K562 (cell line): Measurements from ENCODE around the gene NCOA1. TPM values are rescaled to one million over a fixed set of nuclear protein-coding genes. Genes with fewer than 3 reads are reported as not detected.

Experiments
- ATAC-seq: fragments of 200-7000 bp; cut with Tn5 transposase; 3 replicates; pipeline ENCODE4 v1.9.1; 2020; ENCODE audit warnings: moderate library complexity
- BruUV-seq: library from RNA; stranded (reverse); fragments of 400-500 nt; replicated peaks from 2 replicates; lab custom pipeline; 2021; lab: Mats Ljungman, UMichigan
- CTCF ChIA-PET: fragments of 300-600 bp; formaldehyde crosslinking; extraction: SDS; loops from one replicate; lab custom pipeline; 2021; ENCODE audit warnings: low intra/inter-chr PET ratio; lab: Yijun Ruan, JAX
- POLR2A ChIA-PET: fragments of 300-600, 350-650 bp; sonication (Branson Sonifier 250); formaldehyde crosslinking; extraction: SDS; loops from one replicate; lab custom pipeline; 2021; ENCODE audit warnings: antibody characterized with exemption, inconsistent platforms; lab: Yijun Ruan, JAX
- DNase-seq, 4 experiments: peaks; one replicate each; pipeline versions ENCODE4 v3.0.0 to v3.0.0-alpha.2; 2011 to 2018; ENCODE audit warnings: low spot score in 3 of 4, mixed read lengths in 3 of 4; ENCODE audit errors: extremely low read depth in 1 of 4
- FAIRE-seq: peaks from 2 replicates; lab custom pipeline; 2011; peaks lifted over from hg19 to GRCh38; lab: Jason Lieb, UNC
- H2AFZ ChIP-seq: 2 replicates; pipeline ENCODE4 v1.6.0; 2011; ENCODE audit warnings: low read depth, low read length, control low read depth, inconsistent platforms
- H3K27ac ChIP-seq: fragments of 200-600 bp; 3 replicates; pipeline ENCODE4 v1.8.0; 2011; ENCODE audit warnings: low read depth, mild to moderate bottlenecking, control low read depth, inconsistent platforms, low read length, moderate library complexity, mixed read lengths; ENCODE audit errors: extremely low read depth
- H3K27me3 ChIP-seq, 2 experiments: fragments of 300-600 bp in 1 of 2; 2 replicates in 1 of 2; 3 replicates in 1 of 2; pipeline versions ENCODE4 v1.6.0 to v1.8.0; 2011; ENCODE audit warnings: inconsistent platforms in 2 of 2, low read length in 2 of 2, mild to moderate bottlenecking in 1 of 2, mixed read lengths in 1 of 2, moderate library complexity in 1 of 2; ENCODE audit not compliant: control insufficient read depth in 2 of 2, insufficient read depth in 2 of 2
- H3K36me3 ChIP-seq: fragments of 300-600 bp; 3 replicates; pipeline ENCODE4 v1.8.0; 2011; ENCODE audit warnings: mild to moderate bottlenecking, low read length, inconsistent platforms; ENCODE audit not compliant: control insufficient read depth, insufficient read depth
- H3K4me1 ChIP-seq, 2 experiments: fragments of 200-600 bp in 1 of 2; replicated peaks in 1 of 2; 2 replicates in 1 of 2; 3 replicates in 1 of 2; pipeline versions ENCODE4 v1.5.1 to v1.8.0; 2011; ENCODE audit warnings: inconsistent platforms in 2 of 2, low read length in 2 of 2, mild to moderate bottlenecking in 1 of 2, mixed read lengths in 1 of 2, moderate library complexity in 1 of 2; ENCODE audit not compliant: control insufficient read depth in 2 of 2, insufficient read depth in 2 of 2
- H3K4me2 ChIP-seq: 2 replicates; pipeline ENCODE4 v1.6.1; 2011; ENCODE audit warnings: low read length, control low read depth, inconsistent platforms, mixed read lengths; ENCODE audit not compliant: insufficient read depth
- H3K4me3 ChIP-seq: fragments of 200-600 bp; sonication (generic), shearing (Covaris generic); 2 replicates; pipeline ENCODE4 v1.5.1; 2016; ENCODE audit warnings: control low read depth, inconsistent platforms
- H3K79me2 ChIP-seq: fragments of 200-600 bp; 3 replicates; pipeline ENCODE4 v1.8.0; 2011; ENCODE audit warnings: low read length, inconsistent platforms; ENCODE audit not compliant: control insufficient read depth, insufficient read depth
- H3K9ac ChIP-seq, 2 experiments: 2 replicates each; pipeline versions ENCODE4 v1.6.0 to v1.6.1; 2011; ENCODE audit warnings: low read depth in 2 of 2, low read length in 2 of 2, control low read depth in 1 of 2, inconsistent platforms in 1 of 2, mild to moderate bottlenecking in 1 of 2, mixed read lengths in 1 of 2; ENCODE audit not compliant: insufficient read depth in 1 of 2
- H3K9me1 ChIP-seq: one replicate; pipeline ENCODE4 v1.6.0; 2011; ENCODE audit warnings: inconsistent platforms, mild to moderate bottlenecking, low read length, moderate library complexity; ENCODE audit not compliant: control insufficient read depth, insufficient read depth
- H3K9me3 ChIP-seq: replicated peaks from 2 replicates; pipeline ENCODE4 v1.5.1; 2011; ENCODE audit warnings: low read depth, low read length, inconsistent platforms; ENCODE audit not compliant: control insufficient read depth, insufficient read depth
- H4K20me1 ChIP-seq: replicated peaks from 2 replicates; pipeline ENCODE4 v1.6.1; 2011; ENCODE audit warnings: low read length, inconsistent platforms, mixed read lengths; ENCODE audit not compliant: control insufficient read depth, insufficient read depth
- ARID2 ChIP-seq: fragments of 450-650 bp; IDR thresholded peaks from 2 replicates; pipeline ENCODE4 v1.6.1; 2017; ENCODE audit warnings: antibody characterized with exemption, mild to moderate bottlenecking
- BRD4 ChIP-seq: fragments of 200-600 bp; sonication (generic); IDR thresholded peaks from 2 replicates; pipeline ENCODE4 v1.6.1; 2017; ENCODE audit warnings: inconsistent platforms
- CEBPB ChIP-seq: fragments of 450-650 bp; IDR thresholded peaks from 2 replicates; pipeline ENCODE4 v1.6.1; 2016; ENCODE audit warnings: missing genetic modification characterization, missing compliant biosample characterization
- CGGBP1 ChIP-seq: fragments of 250-450 bp; sonication (Bioruptor Pico); IDR thresholded peaks from 2 replicates; pipeline ENCODE4 v1.9.0; 2021; ENCODE audit warnings: mild to moderate bottlenecking
- CTBP1 ChIP-seq: fragments of 450-650 bp; IDR thresholded peaks from 2 replicates; pipeline ENCODE4 v1.6.1; 2016; ENCODE audit warnings: borderline replicate concordance
- E2F3 ChIP-seq: fragments of 250-450 bp; sonication (Bioruptor Pico); IDR thresholded peaks from 2 replicates; pipeline ENCODE4 v1.4.0; 2020; ENCODE audit warnings: mild to moderate bottlenecking
- EZH2 ChIP-seq: IDR thresholded peaks from 2 replicates; pipeline ENCODE4 v1.6.1; 2012; ENCODE audit warnings: low read depth, mild to moderate bottlenecking, inconsistent platforms, low read length, borderline replicate concordance
- GTF2E2 ChIP-seq: fragments of 200-800 bp; sonication (Bioruptor generic); IDR thresholded peaks from 2 replicates; pipeline ENCODE4 v1.6.1; 2016; ENCODE audit warnings: missing genetic modification characterization, missing compliant biosample characterization
- HBP1 ChIP-seq: fragments of 450-650 bp; formaldehyde crosslinking; IDR thresholded peaks from 2 replicates; pipeline ENCODE4 v1.4.0; 2022; ENCODE audit warnings: missing genetic modification characterization
- HNRNPK ChIP-seq: fragments of 200-400 bp; formaldehyde crosslinking; IDR thresholded peaks from one replicate; pipeline ENCODE4 v1.6.1; 2018; ENCODE audit warnings: mild to moderate bottlenecking, low read depth, low read length; ENCODE audit not compliant: poor library complexity, severe bottlenecking
- KLF6 ChIP-seq: fragments of 250-450 bp; sonication (Bioruptor Pico); IDR thresholded peaks from 2 replicates; pipeline ENCODE4 v1.4.0; 2020; ENCODE audit warnings: mild to moderate bottlenecking, moderate library complexity, borderline replicate concordance
- PPARD ChIP-seq: fragments of 250-450 bp; sonication (Bioruptor Pico); IDR thresholded peaks from 2 replicates; pipeline ENCODE4 v1.8.0; 2022; ENCODE audit warnings: inconsistent platforms, mild to moderate bottlenecking, moderate library complexity
- SIRT6 ChIP-seq: IDR thresholded peaks from one replicate; pipeline ENCODE4 v1.6.1; 2012; ENCODE audit warnings: low read depth, mild to moderate bottlenecking, control low read depth, inconsistent platforms, low read length, moderate library complexity
- SNAPC5 ChIP-seq: fragments of 250-450 bp; sonication (Bioruptor Pico); IDR thresholded peaks from 2 replicates; pipeline ENCODE4 v1.8.0; 2021; ENCODE audit warnings: moderate library complexity, mild to moderate bottlenecking, inconsistent platforms
- TCF15 ChIP-seq: fragments of 250-450 bp; sonication (Bioruptor Pico); IDR thresholded peaks from 2 replicates; pipeline ENCODE4 v1.8.0; 2022; ENCODE audit warnings: moderate library complexity, mild to moderate bottlenecking, inconsistent platforms
- ZKSCAN1 ChIP-seq: fragments of 150-350 bp; IDR thresholded peaks from 2 replicates; pipeline ENCODE4 v1.6.1; 2016; ENCODE audit warnings: low read depth, low read length
- ZNF239 ChIP-seq: fragments of 250-450 bp; sonication (Bioruptor Pico); IDR thresholded peaks from 2 replicates; pipeline ENCODE4 v1.4.0; 2020; ENCODE audit warnings: mild to moderate bottlenecking
- ZNF3 ChIP-seq: fragments of 250-450 bp; sonication (Bioruptor Pico); IDR thresholded peaks from 2 replicates; pipeline ENCODE4 v1.5.0; 2021; ENCODE audit warnings: mild to moderate bottlenecking, moderate library complexity
- WGBS: fragments of 100-300 bp; shearing (Covaris generic); methylation state at CpG from one replicate; pipeline ENCODE4 v1.1.6; 2016; ENCODE audit warnings: low coverage, mixed read lengths; ENCODE audit not compliant: insufficient coverage; ENCODE audit errors: missing lambda C conversion rate; 5-methylcytosine and 5-hydroxymethylcytosine counted together
- in situ Hi-C: fragments of 300-500 bp; cut with MboI; formaldehyde crosslinking; loops from 4 replicates; pipeline ENCODE4 v1.15.0; 2018; ENCODE audit warnings: inconsistent platforms, mixed read lengths
- intact Hi-C: fragments of 100-400 bp; cut with micrococcal nuclease; formaldehyde crosslinking; loops from 2 replicates; pipeline ENCODE4 v1.14.2; 2022
- polyA plus RNA-seq, 8 experiments: library from polyadenylated mRNA; depleted of rRNA in 4 of 8; stranded (reverse) in 5 of 8; unstranded in 3 of 8; fragments of >200 nt; fragmentation: Nextera tagmentation in 2 of 8; fragmentation: Illumina TruSeq in 1 of 8; extraction: Ambion mirVana in 2 of 8; extraction: Trizol in 1 of 8; gene quantifications; 2 replicates each; pipeline versions ENCODE4 v1.2.1 to v1.2.3, GENCODE V29; 2011 to 2014; ENCODE audit warnings: inconsistent platforms in 1 of 8, missing spikeins in 1 of 8
- total RNA-seq, 7 experiments: library from RNA; depleted of rRNA in 6 of 7; stranded (reverse); fragments of >200 nt in 6 of 7; fragmentation: Illumina TruSeq in 2 of 7; extraction: Trizol in 2 of 7; gene quantifications; 2 replicates each; pipeline versions ENCODE4 v1.2.1 to v1.2.3, GENCODE V29; 2011 to 2021; ENCODE audit warnings: low replicate concordance in 1 of 7
- TF ChIP-seq, protein P1 (sequence below): fragments of 450-650 bp; IDR thresholded peaks from one replicate; pipeline ENCODE4 v1.6.1; 2018; ENCODE audit warnings: mild to moderate bottlenecking, moderate library complexity; ENCODE audit not compliant: partially characterized antibody
- TF ChIP-seq, protein P2 (sequence below): sonication (generic); formaldehyde crosslinking; IDR thresholded peaks from 2 replicates; pipeline ENCODE4 v1.8.1; 2023; ENCODE audit warnings: mild to moderate bottlenecking, missing genetic modification reagents

The NCOA1 gene
- total and polyA plus RNA-seq, 9 of the 15 experiments (the other 6 are each of a cell fraction or from before 2014, with no cell fraction given) = 4.9 to 25.7 (median 17.0) TPM

- peak in 2 of 4 experiments; percentile 16 for DNase-seq
- TF ChIP-seq E2F3 (CRISPR knock-in tag) (no peak), ARID2 (no peak), SNAPC5 (CRISPR knock-in tag) (no peak), CTBP1 (no peak), HBP1 (CRISPR knock-in tag) (no peak), BRD4 (no peak), CGGBP1 (CRISPR knock-in tag) (no peak), HNRNPK (no peak), KLF6 (CRISPR knock-in tag) (no peak), EZH2 (no peak), PPARD (no peak), ZNF239 (CRISPR knock-in tag) (no peak), SIRT6 (no peak), ZNF3 (CRISPR knock-in tag) (no peak), GTF2E2 (tag) (no peak), TCF15 (CRISPR knock-in tag) (no peak), ZKSCAN1 (no peak), CEBPB (tag) (no peak)
- TF ChIP-seq, protein P1, sequence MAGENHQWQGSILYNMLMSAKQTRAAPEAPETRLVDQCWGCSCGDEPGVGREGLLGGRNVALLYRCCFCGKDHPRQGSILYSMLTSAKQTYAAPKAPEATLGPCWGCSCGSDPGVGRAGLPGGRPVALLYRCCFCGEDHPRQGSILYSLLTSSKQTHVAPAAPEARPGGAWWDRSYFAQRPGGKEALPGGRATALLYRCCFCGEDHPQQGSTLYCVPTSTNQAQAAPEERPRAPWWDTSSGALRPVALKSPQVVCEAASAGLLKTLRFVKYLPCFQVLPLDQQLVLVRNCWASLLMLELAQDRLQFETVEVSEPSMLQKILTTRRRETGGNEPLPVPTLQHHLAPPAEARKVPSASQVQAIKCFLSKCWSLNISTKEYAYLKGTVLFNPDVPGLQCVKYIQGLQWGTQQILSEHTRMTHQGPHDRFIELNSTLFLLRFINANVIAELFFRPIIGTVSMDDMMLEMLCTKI = no peak
- TF ChIP-seq, protein P2, sequence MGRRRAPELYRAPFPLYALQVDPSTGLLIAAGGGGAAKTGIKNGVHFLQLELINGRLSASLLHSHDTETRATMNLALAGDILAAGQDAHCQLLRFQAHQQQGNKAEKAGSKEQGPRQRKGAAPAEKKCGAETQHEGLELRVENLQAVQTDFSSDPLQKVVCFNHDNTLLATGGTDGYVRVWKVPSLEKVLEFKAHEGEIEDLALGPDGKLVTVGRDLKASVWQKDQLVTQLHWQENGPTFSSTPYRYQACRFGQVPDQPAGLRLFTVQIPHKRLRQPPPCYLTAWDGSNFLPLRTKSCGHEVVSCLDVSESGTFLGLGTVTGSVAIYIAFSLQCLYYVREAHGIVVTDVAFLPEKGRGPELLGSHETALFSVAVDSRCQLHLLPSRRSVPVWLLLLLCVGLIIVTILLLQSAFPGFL (CRISPR knock-in tag) = no peak
- Histone ChIP-seq H2AFZ (no peak overlapping the region), H4K20me1 (no peaks in the 10 kb centered on the region), H3K4me1 (peaks cover 4 to 27% of the 10 kb centered on the region in 2 experiments; a peak in 4 of 5 replicates), H3K27me3 (no peaks in the 10 kb centered on the region), H3K27ac (no peak overlapping the region), H3K9me1 (no peaks in the 10 kb centered on the region), H3K4me3 (no peak overlapping the region), H3K79me2 (peaks cover 25% of the 10 kb centered on the region; the same call in 2 of the 3 replicates), H3K9ac (no peak overlapping the region), H3K9me3 (no peaks in the 10 kb centered on the region), H3K4me2 (no peak overlapping the region), H3K36me3 (no peaks in the 10 kb centered on the region)
- 35% methylated on average over 3 of the region's 3 CpGs for WGBS
- FAIRE-seq = peak; percentile 35
- intact Hi-C loops (no loop called here), in situ Hi-C loops (no loop called here)
- BruUV-seq = no TSS peak
- ChIA-PET POLR2A (interaction anchor here (0.9 kb wide), 1 partner anchor 312 kb away, joined by 3 read pairs; no protein-coding TSS in a partner anchor), CTCF (interaction anchor here (0.6 kb wide), 1 partner anchor 1605 kb away, joined by 3 read pairs; no protein-coding TSS in a partner anchor)
- ATAC-seq = peak; percentile 52
Observed at GRCh38 chr2:24626131-24626530, 135.1 kb downstream of the NCOA1 start.
